PC-3 (cell line): Measurements from ENCODE around the gene ELAPOR1.

Source experiments
- CTCF ChIP-seq: fragments of 300-600 bp; sonication (generic); conservative IDR thresholded peaks from 2 replicates; pipeline ENCODE4 v1.5.1; 2017; ENCODE audit warnings: antibody characterized with exemption, low read depth, mild to moderate bottlenecking, low read length
- EZH2 ChIP-seq: fragments of 300-600 bp; sonication (generic); IDR thresholded peaks from one replicate; pipeline ENCODE4 v1.6.1; 2017; ENCODE audit warnings: antibody characterized with exemption, mild to moderate bottlenecking, low read length; ENCODE audit not compliant: unreplicated experiment
- EZH2phosphoT487 ChIP-seq: fragments of 300-600 bp; sonication (generic); IDR thresholded peaks from 2 replicates; pipeline ENCODE4 v1.6.1; 2018; ENCODE audit warnings: mild to moderate bottlenecking, antibody characterized with exemption, low read length, borderline replicate concordance

DNA sequence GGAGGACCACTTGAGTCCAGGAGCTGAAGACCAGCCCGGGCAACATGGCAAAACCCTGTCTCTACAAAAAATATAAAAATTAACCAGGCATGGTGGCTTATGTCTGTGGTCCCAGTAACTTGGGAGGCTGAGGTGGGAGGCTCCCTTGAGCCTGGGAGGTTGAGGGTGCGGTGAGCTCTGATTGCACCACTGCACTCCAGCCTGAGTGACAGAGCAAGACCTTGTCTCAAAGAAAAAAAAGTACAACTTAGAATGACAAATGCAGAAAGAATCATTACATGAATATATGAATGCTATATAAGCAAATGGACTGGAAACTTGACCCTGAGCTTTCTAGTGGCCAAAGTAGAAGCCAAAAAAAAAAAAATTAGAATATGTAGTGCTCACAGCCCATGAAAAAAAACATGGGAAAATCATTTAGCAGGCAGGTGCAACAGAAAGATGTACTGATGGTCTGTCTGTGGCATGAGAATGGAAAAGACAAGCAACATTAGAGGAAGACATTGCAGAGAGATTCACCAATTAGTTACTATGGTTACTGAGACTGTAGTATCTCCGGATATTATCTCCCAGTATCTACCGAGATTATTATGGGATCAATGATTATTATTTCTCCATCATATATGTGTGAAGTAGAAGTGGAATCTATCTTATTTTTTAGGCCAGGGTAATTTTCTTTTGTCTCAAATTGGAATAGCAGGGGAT, 19.2 kb downstream of the ELAPOR1 start:
- TF ChIP-seq CTCF (no peak), EZH2phosphoT487 (no peak), EZH2 (no peak)
